ENCODE data around the gene RNF32.
"Not testable (repeated sequence)": the region's sequence is repeated elsewhere in the genome, so short reads cannot be mapped to it uniquely, and the experiment has no call there.

The RNF32 gene

GRCh38 chr7:156609010-156609877 lies 31.3 kb upstream of the RNF32 start:
- no peak overlapping the region for H3K9ac ChIP-seq (ENCODE audit: low read depth, low read length)
- H3K36me3 ChIP-seq (ENCODE audit: insufficient read depth, low read length), result no peaks in the 10 kb centered on the region
- H3K4me1 ChIP-seq (ENCODE audit: insufficient read depth, low read length), result peaks cover 4% of the 10 kb centered on the region; the same call in 1 of the 2 replicates

DNA sequence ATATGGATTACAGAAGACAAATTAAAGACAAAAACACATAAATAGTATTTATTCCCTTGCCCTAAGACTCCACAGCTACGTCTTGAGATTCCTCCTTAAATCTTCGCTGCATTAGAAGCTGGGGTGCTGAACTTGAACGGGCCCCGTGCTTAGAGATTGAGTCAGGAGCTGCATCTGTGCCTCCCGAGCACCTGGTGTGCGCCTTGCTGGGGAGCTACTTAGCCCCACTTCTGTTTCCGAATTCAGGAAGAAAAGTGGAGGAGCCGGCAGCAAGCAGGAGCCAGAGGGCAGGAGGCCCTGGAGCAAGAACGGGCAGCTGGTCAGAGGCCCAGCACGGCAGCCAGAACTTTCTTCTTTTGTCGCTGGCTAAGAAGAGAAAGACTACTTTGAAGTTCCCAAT lies 30.4 kb upstream of the RNF32 start:
- H3K36me3 ChIP-seq (ENCODE audit: insufficient read depth, low read length), result no peaks in the 10 kb centered on the region
- H3K9ac ChIP-seq (ENCODE audit: low read depth, low read length), result no peak overlapping the region
- no peaks in the 10 kb centered on the region for H3K4me1 ChIP-seq (ENCODE audit: insufficient read depth, low read length)
- no peaks in the 10 kb centered on the region for H3K9me3 ChIP-seq (ENCODE audit: control insufficient read depth, insufficient read depth, low read length)

More at GRCh38 chr7:156609010-156609877, 31.3 kb upstream of the RNF32 start:
- H3K9me3 ChIP-seq (ENCODE audit: control insufficient read depth, insufficient read depth, low read length), result no peaks in the 10 kb centered on the region

DNA sequence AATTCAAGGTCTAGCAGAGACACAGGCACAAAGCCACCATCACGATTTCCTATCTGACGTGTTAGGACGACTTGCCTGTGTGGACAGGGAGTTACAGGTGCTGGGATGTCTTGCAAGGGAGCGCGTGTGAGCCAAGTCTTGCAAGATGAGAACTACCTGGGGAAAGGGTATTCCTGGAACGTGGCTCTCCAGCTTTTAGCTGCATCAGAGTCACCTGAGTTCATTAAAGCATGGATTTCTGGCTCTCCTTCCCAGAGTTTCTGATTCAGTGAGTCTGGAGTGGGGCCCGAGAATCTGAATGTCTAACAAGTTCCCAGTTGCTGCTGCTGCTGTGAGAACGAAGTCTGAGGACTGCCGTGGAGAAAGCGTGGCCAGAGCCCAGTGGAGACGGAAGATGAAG lies 30.0 kb upstream of the RNF32 start:
- no peak overlapping the region for H3K9ac ChIP-seq (ENCODE audit: low read depth, low read length)
- H3K36me3 ChIP-seq (ENCODE audit: insufficient read depth, low read length), result no peaks in the 10 kb centered on the region
- H3K4me1 ChIP-seq (ENCODE audit: insufficient read depth, low read length), result no peaks in the 10 kb centered on the region
- no peaks in the 10 kb centered on the region for H3K9me3 ChIP-seq (ENCODE audit: control insufficient read depth, insufficient read depth, low read length)

DNA sequence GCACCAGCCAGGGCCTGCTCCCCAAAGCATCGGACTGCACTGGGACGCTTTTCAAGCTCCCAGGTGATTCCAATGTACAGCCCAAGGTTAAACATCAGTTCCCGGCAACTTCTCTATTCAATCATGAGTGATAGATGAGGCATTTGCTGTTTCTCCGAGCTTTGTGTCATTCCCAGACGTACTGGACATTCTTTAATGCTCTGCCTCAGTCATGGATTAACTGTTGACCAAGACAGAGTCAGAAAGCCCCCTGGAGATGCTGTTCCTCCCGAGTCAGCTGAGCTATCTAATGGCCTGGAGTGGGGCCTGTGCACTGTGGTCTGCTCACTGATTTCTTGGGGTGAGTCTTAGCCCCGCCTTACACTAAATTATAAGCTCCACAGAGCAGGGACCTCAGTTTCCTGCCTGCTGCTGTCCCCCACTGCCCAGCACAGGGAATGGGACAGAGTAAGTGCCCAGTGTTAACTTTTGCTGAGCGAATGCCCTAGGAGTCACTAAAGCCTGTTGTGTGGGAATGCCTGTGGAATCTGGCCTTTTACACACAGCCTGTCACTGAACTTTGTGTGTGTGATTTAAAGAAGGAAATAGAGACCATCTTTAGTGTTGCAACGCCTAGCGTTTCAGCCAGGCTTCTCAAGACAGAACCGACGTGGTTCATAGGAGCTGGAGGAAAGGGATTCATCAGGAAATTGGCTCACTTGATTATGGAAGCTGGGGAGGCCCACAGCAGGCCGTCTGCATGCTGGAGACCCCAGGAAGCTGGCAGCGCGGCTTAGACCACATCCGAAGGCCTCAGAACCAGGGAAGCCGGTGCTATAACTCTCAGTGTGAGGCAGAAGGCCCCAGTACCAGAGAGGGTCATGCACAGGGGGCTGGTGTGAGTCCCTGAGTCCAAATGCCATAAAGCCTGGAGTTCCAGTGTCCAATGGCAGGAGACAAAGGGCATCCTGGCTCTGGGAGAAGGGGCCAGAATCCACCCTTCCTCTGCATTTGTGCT lies 29.3 kb upstream of the RNF32 start:
- Histone ChIP-seq H3K9ac (ENCODE audit: low read depth, low read length) (no peak overlapping the region), H3K4me1 (ENCODE audit: insufficient read depth, low read length) (no peaks in the 10 kb centered on the region)

GRCh38 chr7:156612930-156613329 lies 27.6 kb upstream of the RNF32 start:
- Histone ChIP-seq H3K9me3 (ENCODE audit: control insufficient read depth, insufficient read depth, low read length) (no peaks in the 10 kb centered on the region), H3K36me3 (ENCODE audit: insufficient read depth, low read length) (no peaks in the 10 kb centered on the region), H3K4me1 (ENCODE audit: insufficient read depth, low read length) (no peaks in the 10 kb centered on the region), H3K9ac (ENCODE audit: low read depth, low read length) (no peak overlapping the region)

More for the DNA sequence above, 29.3 kb upstream of the RNF32 start:
- H3K9me3 ChIP-seq (ENCODE audit: control insufficient read depth, insufficient read depth, low read length), result no peaks in the 10 kb centered on the region
- no peaks in the 10 kb centered on the region for H3K36me3 ChIP-seq (ENCODE audit: insufficient read depth, low read length)

DNA sequence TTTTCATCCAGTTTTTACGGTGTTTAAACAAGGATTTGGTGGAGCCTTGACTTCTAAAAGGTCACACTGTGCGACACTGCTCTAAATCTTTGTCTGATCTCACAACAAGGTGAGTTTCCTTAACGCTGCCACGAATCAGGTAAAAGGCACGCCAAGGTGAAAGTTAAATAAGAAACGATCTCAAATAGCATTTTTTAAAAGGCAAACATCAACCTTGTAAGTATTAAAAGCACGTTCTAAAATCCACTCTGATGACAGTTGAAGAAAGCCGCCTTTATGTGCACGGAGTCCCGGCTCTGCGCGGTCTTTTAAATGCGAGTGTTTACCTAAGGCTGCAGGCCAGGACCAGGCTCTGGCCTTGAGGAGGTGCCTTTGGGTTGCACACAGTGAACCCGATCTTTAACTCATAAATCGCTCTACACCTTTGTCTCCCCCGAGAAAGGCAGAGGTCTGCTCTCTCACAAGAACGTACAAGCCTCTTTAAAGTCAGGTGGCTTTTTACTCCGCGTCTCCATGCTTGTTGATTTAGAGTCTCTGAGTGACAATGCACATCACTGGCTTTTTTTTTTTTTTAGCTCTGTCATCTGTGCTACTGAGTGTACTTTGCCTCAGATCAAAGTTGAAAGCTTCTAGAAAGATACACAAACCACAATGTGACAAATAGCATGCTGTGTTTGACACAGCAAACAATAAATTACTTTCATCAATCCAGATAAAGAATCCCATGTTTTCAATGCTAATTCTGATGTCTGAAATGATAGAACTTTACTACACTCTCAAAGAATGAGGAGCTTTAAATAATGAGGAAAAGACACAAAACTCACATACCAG lies 25.9 kb upstream of the RNF32 start:
- Histone ChIP-seq H3K36me3 (ENCODE audit: insufficient read depth, low read length) (no peaks in the 10 kb centered on the region), H3K4me1 (ENCODE audit: insufficient read depth, low read length) (peaks cover 10% of the 10 kb centered on the region), H3K9ac (ENCODE audit: low read depth, low read length) (no peak overlapping the region), H3K9me3 (ENCODE audit: control insufficient read depth, insufficient read depth, low read length) (no peaks in the 10 kb centered on the region)

GRCh38 chr7:156616269-156617202 lies 24.0 kb upstream of the RNF32 start:
- Histone ChIP-seq H3K9me3 (ENCODE audit: control insufficient read depth, insufficient read depth, low read length) (no peaks in the 10 kb centered on the region), H3K36me3 (ENCODE audit: insufficient read depth, low read length) (no peaks in the 10 kb centered on the region), H3K4me1 (ENCODE audit: insufficient read depth, low read length) (peaks cover 17% of the 10 kb centered on the region), H3K9ac (ENCODE audit: low read depth, low read length) (peak overlapping the region; percentile 60)

- peak overlapping the region; percentile 41; the same call in 1 of the 2 replicates for H3K9ac ChIP-seq (ENCODE audit: low read depth, low read length)
- H3K36me3 ChIP-seq (ENCODE audit: insufficient read depth, low read length), result no peaks in the 10 kb centered on the region
- H3K4me1 ChIP-seq (ENCODE audit: insufficient read depth, low read length), result peaks cover 17% of the 10 kb centered on the region
- H3K9me3 ChIP-seq (ENCODE audit: control insufficient read depth, insufficient read depth, low read length), result no peaks in the 10 kb centered on the region
These were observed 23.4 kb upstream of the RNF32 start for GRCh38 chr7:156617215-156617614.

DNA sequence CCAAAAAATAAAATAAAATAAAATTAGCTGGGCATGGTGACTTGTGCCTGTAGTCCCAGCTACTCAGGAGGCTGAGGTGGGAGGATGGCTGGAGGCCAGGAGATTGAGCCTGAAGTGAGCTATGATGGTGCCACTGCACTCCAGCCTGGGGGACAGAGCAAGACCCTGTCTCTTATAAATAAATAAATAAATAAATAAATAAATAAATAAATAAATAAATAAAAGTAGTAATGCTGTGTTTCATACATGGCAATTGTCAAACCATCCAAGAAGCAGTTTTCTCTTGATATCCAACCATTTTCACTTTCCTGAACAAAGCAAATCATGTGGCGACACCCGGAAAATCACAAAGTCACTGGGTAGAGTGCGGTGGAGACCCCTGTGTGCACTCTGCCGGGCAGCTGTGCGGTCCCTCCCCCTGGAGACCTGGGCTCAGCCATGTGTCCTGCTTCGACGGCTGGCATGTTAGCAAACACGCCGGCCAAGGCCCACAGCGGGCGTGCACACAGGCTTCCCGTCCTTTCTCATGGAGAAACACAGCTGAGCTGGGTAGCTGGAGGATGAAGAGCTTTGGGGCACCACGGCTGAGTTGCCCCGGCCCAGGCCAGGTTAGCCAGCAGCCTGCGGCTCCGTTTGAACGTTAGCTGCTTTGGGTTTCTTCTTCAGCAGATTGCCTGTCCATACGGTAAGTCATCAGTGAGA lies 22.3 kb upstream of the RNF32 start:
- Histone ChIP-seq H3K9me3 (ENCODE audit: control insufficient read depth, insufficient read depth, low read length) (no peaks in the 10 kb centered on the region), H3K36me3 (ENCODE audit: insufficient read depth, low read length) (no peaks in the 10 kb centered on the region), H3K4me1 (ENCODE audit: insufficient read depth, low read length) (peaks cover 17% of the 10 kb centered on the region), H3K9ac (ENCODE audit: low read depth, low read length) (no peak overlapping the region; the same call in 1 of the 2 replicates)

GRCh38 chr7:156618780-156619367 lies 21.7 kb upstream of the RNF32 start:
- H3K9ac ChIP-seq (ENCODE audit: low read depth, low read length), result no peak overlapping the region

GRCh38 chr7:156619488-156620290 lies 20.9 kb upstream of the RNF32 start:
- H3K36me3 ChIP-seq (ENCODE audit: insufficient read depth, low read length); H3K9ac ChIP-seq (ENCODE audit: low read depth, low read length); H3K9me3 ChIP-seq (ENCODE audit: control insufficient read depth, insufficient read depth, low read length): not testable (repeated sequence)
- peaks cover 17% of the 10 kb centered on the region for H3K4me1 ChIP-seq (ENCODE audit: insufficient read depth, low read length)

More at GRCh38 chr7:156618780-156619367, 21.7 kb upstream of the RNF32 start:
- no peaks in the 10 kb centered on the region for H3K9me3 ChIP-seq (ENCODE audit: control insufficient read depth, insufficient read depth, low read length)
- H3K4me1 ChIP-seq (ENCODE audit: insufficient read depth, low read length), result peaks cover 17% of the 10 kb centered on the region
- no peaks in the 10 kb centered on the region for H3K36me3 ChIP-seq (ENCODE audit: insufficient read depth, low read length)

DNA sequence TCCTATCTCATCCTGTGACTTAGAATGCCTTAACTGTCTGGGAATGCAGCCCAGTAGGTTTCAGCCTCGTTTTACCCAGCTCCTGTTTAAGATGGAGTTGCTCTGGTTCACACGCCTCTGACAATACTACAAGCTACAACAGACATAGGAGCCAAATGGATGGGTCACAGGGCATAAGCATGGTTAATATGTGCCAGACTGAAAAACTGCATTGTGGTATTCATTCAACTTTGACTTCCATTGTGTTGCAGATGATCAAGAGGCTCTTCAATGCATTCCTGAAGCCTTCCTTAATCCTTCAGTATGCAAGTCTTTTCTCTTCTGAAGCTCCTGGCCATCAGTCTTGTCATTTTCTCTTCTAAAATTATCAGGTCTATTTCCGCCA lies 20.3 kb upstream of the RNF32 start:
- no peak overlapping the region for H3K9ac ChIP-seq (ENCODE audit: low read depth, low read length)
- H3K36me3 ChIP-seq (ENCODE audit: insufficient read depth, low read length), result no peaks in the 10 kb centered on the region
- H3K9me3 ChIP-seq (ENCODE audit: control insufficient read depth, insufficient read depth, low read length), result no peaks in the 10 kb centered on the region
- peaks cover 17% of the 10 kb centered on the region for H3K4me1 ChIP-seq (ENCODE audit: insufficient read depth, low read length)
